ENCODE measurements around the gene ZC2HC1B.

Gene ZC2HC1B

DNA sequence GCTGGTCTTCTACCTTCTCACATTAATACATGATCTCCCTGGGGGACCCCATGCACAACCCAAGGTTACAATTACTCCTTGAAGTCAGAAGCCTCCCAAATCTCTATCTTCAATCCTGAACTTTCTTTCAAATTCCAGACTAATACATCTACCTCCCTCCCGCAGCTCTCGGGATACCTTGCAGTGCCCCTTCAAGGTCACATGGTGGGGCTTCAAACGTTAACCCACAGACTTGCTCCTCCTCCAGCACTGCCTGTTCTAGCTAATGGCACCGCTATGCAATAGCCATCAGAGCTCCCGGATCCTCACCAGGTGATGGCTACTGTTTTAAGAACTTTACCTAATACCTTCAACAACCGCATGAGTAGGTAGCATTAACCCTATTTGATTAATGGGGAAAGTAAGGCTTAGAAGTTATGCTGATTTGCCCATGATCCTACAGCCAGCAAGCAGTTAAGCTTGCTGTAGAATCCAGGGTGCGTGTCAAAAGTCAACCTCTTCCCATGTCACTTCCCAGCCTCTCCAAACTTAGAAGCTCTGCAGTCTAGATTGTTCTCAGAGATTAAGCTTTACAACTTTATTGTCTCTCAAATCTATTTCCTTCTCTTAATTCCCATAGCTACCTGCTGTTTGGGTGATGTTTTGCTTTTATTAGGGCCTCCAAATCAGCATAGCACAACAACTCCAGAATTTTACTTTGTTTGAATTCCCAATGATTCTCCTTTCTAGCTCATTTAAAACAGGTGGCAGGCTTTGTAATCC is 99.1 kb downstream of the ZC2HC1B start:
- Histone ChIP-seq H3K4me3 (ENCODE audit: low read depth, low read length) (no peak overlapping the region), H3K9me3 (no peaks in the 10 kb centered on the region), H3K36me3 (no peaks in the 10 kb centered on the region), H3K4me1 (no peaks in the 10 kb centered on the region), H3K27me3 (no peaks in the 10 kb centered on the region)
- no peak for DNase-seq
- no peak for TF ChIP-seq CTCF (IDR thresholded peaks at IDR 0.05; ENCODE audit: low read depth, low read length)

DNA sequence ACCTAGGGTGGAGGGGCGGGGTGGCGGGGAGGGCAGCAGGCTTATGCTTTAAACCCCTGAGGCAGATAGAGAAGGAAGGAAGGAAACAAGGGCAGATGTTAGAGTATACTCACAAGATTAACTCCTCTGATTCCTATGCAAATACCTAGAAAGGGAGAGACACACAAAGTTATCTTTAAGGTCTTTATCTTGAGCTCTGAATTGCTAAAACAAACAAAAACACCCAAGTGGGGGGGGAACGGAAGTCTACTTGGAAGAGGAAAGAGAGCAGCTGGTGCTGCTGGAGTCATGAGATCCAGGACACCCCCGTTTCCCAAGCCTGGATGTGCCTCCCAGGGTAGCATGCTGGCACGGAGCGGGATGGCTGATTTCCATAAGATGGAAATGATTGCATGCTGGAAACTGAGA is 100.4 kb downstream of the ZC2HC1B start:
- Histone ChIP-seq H3K9me3 (no peaks in the 10 kb centered on the region), H3K4me3 (ENCODE audit: low read depth, low read length) (no peak overlapping the region), H3K27me3 (no peaks in the 10 kb centered on the region), H3K4me1 (no peaks in the 10 kb centered on the region), H3K36me3 (no peaks in the 10 kb centered on the region)
- no peak for TF ChIP-seq CTCF (IDR thresholded peaks at IDR 0.05; ENCODE audit: low read depth, low read length)
- DNase-seq = no peak

- Histone ChIP-seq H3K9me3 (no peaks in the 10 kb centered on the region), H3K4me3 (ENCODE audit: low read depth, low read length) (no peak overlapping the region), H3K36me3 (no peaks in the 10 kb centered on the region), H3K4me1 (no peaks in the 10 kb centered on the region), H3K27me3 (no peaks in the 10 kb centered on the region)
- no peak for DNase-seq
- no peak for TF ChIP-seq CTCF (IDR thresholded peaks at IDR 0.05; ENCODE audit: low read depth, low read length)
These were observed 101.4 kb downstream of the ZC2HC1B start for GRCh38 chr6:143965503-143966171.

- no peak for TF ChIP-seq CTCF (IDR thresholded peaks at IDR 0.05; ENCODE audit: low read depth, low read length)
- no peaks in the 10 kb centered on the region for H3K27me3 ChIP-seq
- no peak for DNase-seq
- no peaks in the 10 kb centered on the region for H3K4me1 ChIP-seq
- H3K9me3 ChIP-seq = no peaks in the 10 kb centered on the region
- H3K4me3 ChIP-seq (ENCODE audit: low read depth, low read length) = no peak overlapping the region
- H3K36me3 ChIP-seq = no peaks in the 10 kb centered on the region
These were observed 102.0 kb downstream of the ZC2HC1B start for GRCh38 chr6:143966312-143966711.

DNA sequence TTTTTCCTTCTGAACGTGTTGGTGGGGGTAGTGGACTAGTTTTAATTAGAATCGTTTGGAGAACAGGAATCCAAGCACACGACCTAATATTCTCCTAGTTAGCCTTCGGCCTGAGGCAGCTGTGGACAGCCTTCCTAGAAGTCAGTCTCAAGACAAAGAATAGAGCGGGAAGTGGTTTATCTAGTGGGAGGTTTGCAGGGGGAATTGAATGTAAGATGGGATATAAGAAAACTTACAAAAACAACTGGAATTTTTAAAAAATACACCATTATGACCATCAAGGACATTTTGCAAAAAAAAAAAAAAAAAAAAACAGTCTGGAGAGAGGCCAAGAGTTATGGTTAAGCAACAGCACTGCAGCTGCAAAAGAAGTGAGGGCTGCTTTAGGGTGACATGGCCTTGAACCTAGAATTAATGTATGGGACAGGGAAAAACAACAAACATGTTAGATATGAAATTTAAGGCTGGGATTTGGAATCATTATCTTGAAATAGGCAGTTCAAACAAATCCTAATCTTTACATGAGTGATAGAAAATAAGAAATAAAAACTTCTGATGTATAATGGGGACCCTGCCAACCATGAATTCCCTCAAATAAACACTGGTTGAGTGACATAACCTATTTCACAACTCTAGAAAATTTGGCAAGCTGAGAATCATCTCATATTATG is 103.6 kb downstream of the ZC2HC1B start:
- TF ChIP-seq CTCF (IDR thresholded peaks at IDR 0.05; ENCODE audit: low read depth, low read length) = no peak
- H3K27me3 ChIP-seq = peaks cover 4% of the 10 kb centered on the region; the same call in 1 of the 2 replicates
- no peaks in the 10 kb centered on the region for H3K4me1 ChIP-seq
- DNase-seq = no peak
- H3K36me3 ChIP-seq = no peaks in the 10 kb centered on the region
- H3K4me3 ChIP-seq (ENCODE audit: low read depth, low read length) = no peak overlapping the region
- H3K9me3 ChIP-seq = no peaks in the 10 kb centered on the region
